Esophagus squamous epithelium (tissue), 5 donors: ENCODE measurements around the gene PLK5. TPM values are rescaled to one million over a fixed set of nuclear protein-coding genes. Genes with fewer than 3 reads are reported as not detected.
A peak's percentile ranks its signal among the peaks of the same experiment; 100 is the strongest.

Experiments used
- DNase-seq: peaks from one replicate; lab custom pipeline; 2025; lab: John Stamatoyannopoulos, UW
- H3K27ac ChIP-seq, 4 donors: fragments of 200-600 bp; sonication (generic); one replicate each; pipeline ENCODE4 v1.5.1; 2016 to 2019; ENCODE audit warnings: mild to moderate bottlenecking in 1 of 4
- H3K27me3 ChIP-seq, 4 donors: fragments of 200-600 bp; sonication (generic); 1 replicate in 3 of 4; 2 replicates in 1 of 4; pipeline versions ENCODE4 v1.5.1 to v1.6.0; 2017 to 2021; ENCODE audit warnings: antibody characterized with exemption in 1 of 4
- H3K36me3 ChIP-seq, 3 donors: fragments of 200-600 bp; sonication (generic); one replicate each; pipeline ENCODE4 v1.5.1; 2016 to 2019
- H3K4me1 ChIP-seq, 3 donors: fragments of 200-600 bp; sonication (generic); one replicate each; pipeline ENCODE4 v1.5.1; 2017 to 2019
- H3K4me3 ChIP-seq, 4 donors: fragments of 200-600 bp; sonication (generic); 1 replicate in 3 of 4; 2 replicates in 1 of 4; pipeline ENCODE4 v1.5.1; 2016 to 2019; ENCODE audit warnings: mild to moderate bottlenecking in 2 of 4, moderate library complexity in 1 of 4
- H3K9me3 ChIP-seq, 3 donors: fragments of 200-600 bp; sonication (generic); one replicate each; pipeline ENCODE4 v1.5.1; 2016 to 2019
- CTCF ChIP-seq, 6 experiments: fragments of 450-650 bp in 4 of 6; fragments of 200-600 bp in 2 of 6; sonication (generic) in 2 of 6; IDR thresholded peaks; one replicate each; pipeline ENCODE4 v1.5.1; 2016 to 2019; ENCODE audit warnings: antibody characterized with exemption in 6 of 6, mild to moderate bottlenecking in 4 of 6, moderate library complexity in 4 of 6
- POLR2A ChIP-seq, 4 donors: fragments of 450-650 bp; IDR thresholded peaks; one replicate each; pipeline ENCODE4 v1.6.1; 2017; ENCODE audit warnings: antibody characterized with exemption in 4 of 4, mild to moderate bottlenecking in 4 of 4, moderate library complexity in 3 of 4
- WGBS, 2 donors: methylation state at CpG; one replicate each; pipeline ENCODE4 v1.1.5; 2018; 5-methylcytosine and 5-hydroxymethylcytosine counted together
- intact Hi-C: fragments of 100-400 bp; cut with DNase I; formaldehyde crosslinking; loops from one replicate; pipeline ENCODE4 v1.15.0; 2022
- total RNA-seq, 4 donors: library from RNA; depleted of rRNA; stranded (reverse); fragments of >200 nt; gene quantifications; one replicate each; pipeline ENCODE4 v1.1.0, GENCODE V29; 2016
- donor health status: DM: yes; HTN: yes; CAD: no.

PLK5 gene
- total RNA-seq, 4 donors from 2014 or later, result 0.19 to 0.66 TPM; not detected in 2

- WGBS, 2 donors, result 45 to 53% methylated on average over 8 to 12 of the region's 12 CpGs
- no peaks in the 10 kb centered on the region for H3K36me3 ChIP-seq
- H3K4me1 ChIP-seq, result peaks cover 16 to 41% (median 21%) of the 10 kb centered on the region in 3 donors
- DNase-seq, result no peak
- no peaks in the 10 kb centered on the region for H3K9me3 ChIP-seq
- H3K4me3 ChIP-seq, result peak overlapping the region; percentile 48 to 79 (median 52)
- no peak for TF ChIP-seq CTCF (IDR thresholded peaks at IDR 0.05)
- H3K27me3 ChIP-seq, result peaks cover 0 to 13% (median 0%) of the 10 kb centered on the region in 4 donors
- intact Hi-C loops, result no loop called here
- peak overlapping the region in 1 of 4 donors; percentile 50 for H3K27ac ChIP-seq
Observed at GRCh38 chr19:1491849-1492170, 32.1 kb upstream of the PLK5 start.

GRCh38 chr19:1492474-1493006, 31.3 kb upstream of the PLK5 start:
- intact Hi-C loops, result no loop called here
- 47 to 56% methylated on average over 2 to 7 of the region's 10 CpGs for WGBS, 2 donors
- H3K4me3 ChIP-seq, result no peak overlapping the region
- no peaks in the 10 kb centered on the region for H3K36me3 ChIP-seq
- peaks cover 0 to 20% (median 0%) of the 10 kb centered on the region in 4 donors for H3K27me3 ChIP-seq
- no peak for DNase-seq
- H3K27ac ChIP-seq, result no peak overlapping the region
- H3K9me3 ChIP-seq, result no peaks in the 10 kb centered on the region
- H3K4me1 ChIP-seq, result peaks cover 16 to 48% (median 24%) of the 10 kb centered on the region in 3 donors
- TF ChIP-seq CTCF (IDR thresholded peaks at IDR 0.05), result no peak
- TF ChIP-seq POLR2A (IDR thresholded peaks at IDR 0.05), result no peak

- WGBS, 2 donors, result 72% methylated on average over 9 to 13 of the region's 15 CpGs
- H3K9me3 ChIP-seq, result no peaks in the 10 kb centered on the region
- DNase-seq, result no peak
- no peak overlapping the region for H3K4me3 ChIP-seq
- no peaks in the 10 kb centered on the region for H3K36me3 ChIP-seq
- H3K27ac ChIP-seq, result no peak overlapping the region
- intact Hi-C loops, result no loop called here
- peaks cover 16 to 49% (median 24%) of the 10 kb centered on the region in 3 donors for H3K4me1 ChIP-seq
- TF ChIP-seq POLR2A (IDR thresholded peaks at IDR 0.05) (no peak), CTCF (IDR thresholded peaks at IDR 0.05) (no peak)
- peaks cover 0 to 26% (median 0%) of the 10 kb centered on the region in 4 donors for H3K27me3 ChIP-seq
Observed at GRCh38 chr19:1494115-1494815, 29.6 kb upstream of the PLK5 start.

GRCh38 chr19:1495051-1495798, 28.7 kb upstream of the PLK5 start:
- no peak for DNase-seq
- H3K36me3 ChIP-seq, result no peaks in the 10 kb centered on the region
- peaks cover 0 to 29% (median 0%) of the 10 kb centered on the region in 4 donors for H3K27me3 ChIP-seq
- no peak overlapping the region for H3K4me3 ChIP-seq
- H3K4me1 ChIP-seq, result peaks cover 9 to 40% (median 15%) of the 10 kb centered on the region in 3 donors
- no peak overlapping the region for H3K27ac ChIP-seq
- intact Hi-C loops, result no loop called here
- no peak for TF ChIP-seq CTCF (IDR thresholded peaks at IDR 0.05)
- 67 to 81% methylated on average over 3 to 13 of the region's 37 CpGs for WGBS, 2 donors
- H3K9me3 ChIP-seq, result no peaks in the 10 kb centered on the region
